BLaER1 treated with 17β-estradiol and CSF1 and Interleukin-3, amounts not matched to agents 10 nM and 100 nM (cell line): Measurements from ENCODE around the gene PPP4R2.

Experiments used
- H3K27ac ChIP-seq, 11 experiments: shearing (Covaris generic); formaldehyde crosslinking; 2 replicates each; pipeline ENCODE4 v1.8.1; 2022
- H3K27me3 ChIP-seq, 11 experiments: shearing (Covaris generic); formaldehyde crosslinking; 2 replicates each; pipeline ENCODE4 v1.8.1; 2022
- H3K36me3 ChIP-seq, 11 experiments: shearing (Covaris generic); formaldehyde crosslinking; 2 replicates each; pipeline ENCODE4 v1.8.1; 2022
- H3K4me1 ChIP-seq, 10 experiments: shearing (Covaris generic); formaldehyde crosslinking; 2 replicates each; pipeline ENCODE4 v1.8.1; 2022
- H3K4me2 ChIP-seq, 11 experiments: shearing (Covaris generic); formaldehyde crosslinking; 2 replicates each; pipeline ENCODE4 v1.8.1; 2022
- H3K4me3 ChIP-seq, 10 experiments: shearing (Covaris generic); formaldehyde crosslinking; 2 replicates each; pipeline ENCODE4 v1.8.1; 2022
- H3K9ac ChIP-seq, 11 experiments: shearing (Covaris generic); formaldehyde crosslinking; 2 replicates each; pipeline ENCODE4 v1.8.1; 2022
- H3K9me3 ChIP-seq, 11 experiments: shearing (Covaris generic); formaldehyde crosslinking; replicated peaks in 1 of 11; 2 replicates each; pipeline ENCODE4 v1.8.1; 2022
- H4K20me1 ChIP-seq, 11 experiments: shearing (Covaris generic); formaldehyde crosslinking; 2 replicates each; pipeline ENCODE4 v1.8.1; 2022
- Cebpa-rat ChIP-seq, 11 experiments: shearing (Covaris generic); IDR thresholded peaks; 2 replicates each; pipeline ENCODE4 v1.8.1; 2022

PPP4R2 gene

DNA sequence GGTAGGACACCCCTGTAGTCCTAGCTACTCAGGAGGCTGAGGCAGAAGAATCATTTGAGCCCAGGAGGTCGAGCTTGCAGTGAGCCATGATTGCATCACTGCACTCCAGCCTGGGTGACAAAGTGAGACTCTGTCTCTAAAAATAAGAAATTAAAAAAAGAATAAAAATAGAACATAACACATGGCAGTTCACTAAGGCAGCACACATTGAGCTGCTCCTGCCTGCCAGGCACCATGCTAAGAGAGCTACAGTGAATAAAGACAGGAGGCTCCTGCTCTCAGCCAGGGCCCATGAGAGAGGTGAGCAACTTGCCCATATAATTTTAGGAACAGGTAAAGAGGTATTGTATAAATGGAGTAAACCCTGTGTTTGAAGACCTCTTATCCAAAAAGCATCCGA is 119.2 kb downstream of the PPP4R2 start:
- H3K27ac ChIP-seq: no peak overlapping the region
- H3K4me2 ChIP-seq: peak overlapping the region in 4 of 11 experiments; percentile 5 to 14 (median 12); a peak in 3 of 22 replicates
- H3K36me3 ChIP-seq: no peaks in the 10 kb centered on the region
- H3K4me3 ChIP-seq: no peak overlapping the region
- H3K4me1 ChIP-seq: peaks cover 0 to 14% (median 3%) of the 10 kb centered on the region in 10 experiments; a peak in 11 of 20 replicates
- no peaks in the 10 kb centered on the region for H3K27me3 ChIP-seq
- no peak overlapping the region for H3K9ac ChIP-seq
- TF ChIP-seq Cebpa-rat (IDR thresholded peaks at IDR 0.05): 0 out of 22 replicates have a peak, but pooled peaks of 1 of the 11 experiments have one; percentile 14
- peaks cover 0 to 11% (median 4%) of the 10 kb centered on the region in 11 experiments; a peak in 13 of 22 replicates for H3K9me3 ChIP-seq
- no peaks in the 10 kb centered on the region for H4K20me1 ChIP-seq
